Esophagus (tissue), 2 donors: ENCODE data around the gene MAP2K6. TPM values are rescaled to one million over a fixed set of nuclear protein-coding genes. Genes with fewer than 3 reads are reported as not detected.

Experiments used
- H3K27ac ChIP-seq, 2 donors: one replicate each; pipeline ENCODE4 v1.5.1; 2013; ENCODE audit warnings: low read depth in 2 of 2, mild to moderate bottlenecking in 2 of 2, inconsistent platforms in 1 of 2, low read length in 1 of 2, moderate library complexity in 1 of 2
- H3K27me3 ChIP-seq, 2 donors: one replicate each; pipeline ENCODE4 v1.6.1; 2013; ENCODE audit warnings: low read length in 2 of 2, control low read depth in 1 of 2, mild to moderate bottlenecking in 1 of 2; ENCODE audit not compliant: insufficient read depth in 2 of 2, control insufficient read depth in 1 of 2
- H3K36me3 ChIP-seq, 2 donors: one replicate each; pipeline ENCODE4 v1.6.1; 2013; ENCODE audit warnings: low read length in 1 of 2; ENCODE audit not compliant: control insufficient read depth in 2 of 2, insufficient read depth in 2 of 2
- H3K4me1 ChIP-seq, 2 donors: one replicate each; pipeline ENCODE4 v1.6.1; 2013; ENCODE audit warnings: low read length in 1 of 2; ENCODE audit not compliant: control insufficient read depth in 2 of 2, insufficient read depth in 2 of 2
- H3K4me3 ChIP-seq, 2 donors: one replicate each; pipeline ENCODE4 v1.5.1; 2013; ENCODE audit warnings: low read length in 2 of 2, mild to moderate bottlenecking in 2 of 2, low read depth in 1 of 2, moderate library complexity in 1 of 2
- H3K9me3 ChIP-seq, 2 donors: one replicate each; pipeline ENCODE4 v1.6.1; 2013; ENCODE audit warnings: mild to moderate bottlenecking in 2 of 2, low read depth in 1 of 2, low read length in 1 of 2, moderate library complexity in 1 of 2; ENCODE audit not compliant: control insufficient read depth in 2 of 2, insufficient read depth in 1 of 2
- WGBS, 2 donors: extraction: QIAGEN DNeasy Blood & Tissue Kit; methylation state at CpG; one replicate each; pipeline ENCODE4 v1.1.7; 2013; 5-methylcytosine and 5-hydroxymethylcytosine counted together
- polyA plus RNA-seq, 2 donors: library from polyadenylated mRNA; stranded (reverse); fragments of 200-250 nt; gene quantifications; one replicate each; pipeline ENCODE4 v1.2.3, GENCODE V29; 2013
- donor health status: healthy with polysubstance abuse.
- donor health status: Bipolar disorder and iron deficiency.

The MAP2K6 gene
- polyA plus RNA-seq, 2 donors, result 2.6 to 3.6 TPM

- Histone ChIP-seq H3K27me3 (no peaks in the 10 kb centered on the region), H3K4me1 (no peaks in the 10 kb centered on the region), H3K4me3 (no peak overlapping the region), H3K9me3 (no peaks in the 10 kb centered on the region), H3K27ac (peak overlapping the region in 1 of 2 donors; percentile 27), H3K36me3 (no peaks in the 10 kb centered on the region)
- 49 to 64% methylated on average over 4 of the region's 4 CpGs for WGBS, 2 donors
Observed at GRCh38 chr17:69480245-69480644, 65.7 kb downstream of the MAP2K6 start.

- Histone ChIP-seq H3K27me3 (no peaks in the 10 kb centered on the region), H3K27ac (no peak overlapping the region), H3K4me1 (no peaks in the 10 kb centered on the region), H3K36me3 (no peaks in the 10 kb centered on the region), H3K4me3 (no peak overlapping the region), H3K9me3 (no peaks in the 10 kb centered on the region)
- WGBS, 2 donors, result 58 to 69% methylated on average over 3 of the region's 3 CpGs
Observed at GRCh38 chr17:69485251-69485661, 70.8 kb downstream of the MAP2K6 start.

- no peaks in the 10 kb centered on the region for H3K9me3 ChIP-seq
- no peaks in the 10 kb centered on the region for H3K36me3 ChIP-seq
- WGBS, 2 donors, result 38 to 56% methylated on average over 3 of the region's 3 CpGs
- no peak overlapping the region for H3K27ac ChIP-seq
- H3K4me1 ChIP-seq, result no peaks in the 10 kb centered on the region
- H3K27me3 ChIP-seq, result no peaks in the 10 kb centered on the region
- H3K4me3 ChIP-seq, result no peak overlapping the region
Observed at GRCh38 chr17:69485901-69486643, 71.6 kb downstream of the MAP2K6 start.

GRCh38 chr17:69486779-69487637 lies 72.5 kb downstream of the MAP2K6 start:
- no peaks in the 10 kb centered on the region for H3K9me3 ChIP-seq
- no peak overlapping the region for H3K27ac ChIP-seq
- no peaks in the 10 kb centered on the region for H3K36me3 ChIP-seq
- 78 to 84% methylated on average over 13 of the region's 13 CpGs for WGBS, 2 donors
- H3K4me1 ChIP-seq, result no peaks in the 10 kb centered on the region
- H3K27me3 ChIP-seq, result no peaks in the 10 kb centered on the region
- H3K4me3 ChIP-seq, result no peak overlapping the region

GRCh38 chr17:69489313-69489712 lies 74.8 kb downstream of the MAP2K6 start:
- no peaks in the 10 kb centered on the region for H3K27me3 ChIP-seq
- H3K36me3 ChIP-seq, result no peaks in the 10 kb centered on the region
- no peaks in the 10 kb centered on the region for H3K9me3 ChIP-seq
- H3K27ac ChIP-seq, result no peak overlapping the region
- WGBS, 2 donors, result 90% methylated on average over 4 of the region's 4 CpGs
- H3K4me1 ChIP-seq, result no peaks in the 10 kb centered on the region
- no peak overlapping the region for H3K4me3 ChIP-seq

- 63 to 68% methylated on average over 3 of the region's 3 CpGs for WGBS, 2 donors
- H3K27ac ChIP-seq, result no peak overlapping the region
- H3K36me3 ChIP-seq, result no peaks in the 10 kb centered on the region
- no peak overlapping the region for H3K4me3 ChIP-seq
- H3K4me1 ChIP-seq, result no peaks in the 10 kb centered on the region
- H3K9me3 ChIP-seq, result no peaks in the 10 kb centered on the region
- no peaks in the 10 kb centered on the region for H3K27me3 ChIP-seq
Observed at GRCh38 chr17:69492410-69493071, 78.0 kb downstream of the MAP2K6 start.

GRCh38 chr17:69495787-69496186 lies 81.3 kb downstream of the MAP2K6 start:
- H3K36me3 ChIP-seq, result no peaks in the 10 kb centered on the region
- no peaks in the 10 kb centered on the region for H3K4me1 ChIP-seq
- H3K27me3 ChIP-seq, result no peaks in the 10 kb centered on the region
- no peak overlapping the region for H3K4me3 ChIP-seq
- H3K9me3 ChIP-seq, result no peaks in the 10 kb centered on the region
- 95 to 96% methylated on average over 5 of the region's 5 CpGs for WGBS, 2 donors
- no peak overlapping the region for H3K27ac ChIP-seq

GRCh38 chr17:69497161-69497560 lies 82.7 kb downstream of the MAP2K6 start:
- H3K36me3 ChIP-seq, result no peaks in the 10 kb centered on the region
- no peak overlapping the region for H3K27ac ChIP-seq
- no peaks in the 10 kb centered on the region for H3K9me3 ChIP-seq
- peaks cover 0 to 5% of the 10 kb centered on the region in 2 donors for H3K4me1 ChIP-seq
- no peak overlapping the region for H3K4me3 ChIP-seq
- WGBS, 2 donors, result 81 to 97% methylated on average over 1 of the region's 1 CpG
- H3K27me3 ChIP-seq, result no peaks in the 10 kb centered on the region

- WGBS, 2 donors, result 76 to 87% methylated on average over 3 of the region's 3 CpGs
- no peaks in the 10 kb centered on the region for H3K9me3 ChIP-seq
- H3K36me3 ChIP-seq, result no peaks in the 10 kb centered on the region
Observed at GRCh38 chr17:69499318-69499717, 84.8 kb downstream of the MAP2K6 start.

More at GRCh38 chr17:69499318-69499717, 84.8 kb downstream of the MAP2K6 start:
- no peak overlapping the region for H3K4me3 ChIP-seq
- H3K27ac ChIP-seq, result no peak overlapping the region
- H3K4me1 ChIP-seq, result peaks cover 0 to 6% of the 10 kb centered on the region in 2 donors
- no peaks in the 10 kb centered on the region for H3K27me3 ChIP-seq
